ENCODE results near the gene REST. TPM values are rescaled to one million over a fixed set of nuclear protein-coding genes. Genes with fewer than 3 reads are reported as not detected.

The REST gene
- total and polyA plus RNA-seq, 9 of the 15 experiments (the other 6 are each of a cell fraction or from before 2014, with no cell fraction given) = 2.9 to 24.0 (median 19.2) TPM

DNA sequence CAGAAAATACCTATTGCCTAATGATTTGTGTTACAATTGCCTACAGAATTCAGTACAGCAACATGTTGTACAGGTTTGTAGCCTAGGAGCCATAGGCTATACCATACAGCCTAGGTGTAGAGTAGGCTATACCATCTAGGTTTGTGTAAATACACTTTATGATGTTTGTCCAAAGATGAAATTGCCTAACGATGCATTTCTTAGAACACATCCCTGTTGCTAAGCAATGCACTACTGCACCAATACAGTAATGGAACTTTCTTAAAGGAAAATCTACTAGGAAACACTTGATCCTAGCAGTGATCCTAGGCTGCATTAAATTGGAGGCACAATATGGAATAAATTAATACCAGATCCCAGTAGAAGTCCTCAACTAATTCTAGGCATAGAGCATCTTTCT lies 51.4 kb downstream of the REST start:
- no peaks in the 10 kb centered on the region; a peak in 1 of 5 replicates for H3K27me3 ChIP-seq (ENCODE audit: control insufficient read depth in 2 of 2, insufficient read depth in 2 of 2, low read length in 2 of 2)
- no TSS peak for BruUV-seq (replicated peaks)
- no peak for DNase-seq (ENCODE audit: extremely low read depth in 1 of 4, low spot score in 3 of 4)
- no peaks in the 10 kb centered on the region for H3K9me3 ChIP-seq (replicated peaks; ENCODE audit: control insufficient read depth, insufficient read depth, low read depth, low read length)
- H3K9me1 ChIP-seq (ENCODE audit: control insufficient read depth, insufficient read depth, low read length) = no peaks in the 10 kb centered on the region
- H3K9ac ChIP-seq (ENCODE audit: insufficient read depth in 1 of 2, low read depth in 2 of 2, low read length in 2 of 2) = no peak overlapping the region
- H2AFZ ChIP-seq (ENCODE audit: low read depth, low read length) = no peak overlapping the region
- H3K4me2 ChIP-seq (ENCODE audit: insufficient read depth, low read length) = no peak overlapping the region
- H3K27ac ChIP-seq (ENCODE audit: extremely low read depth, low read depth, low read length) = no peak overlapping the region
- H4K20me1 ChIP-seq (replicated peaks; ENCODE audit: control insufficient read depth, insufficient read depth, low read length) = no peaks in the 10 kb centered on the region
- 56% methylated on average over 1 of the region's 1 CpG for WGBS (ENCODE audit: insufficient coverage, low coverage, missing lambda C conversion rate)
- H3K4me1 ChIP-seq (replicated peaks in 1 of 2; ENCODE audit: control insufficient read depth in 2 of 2, insufficient read depth in 2 of 2, low read length in 2 of 2) = peaks cover 0 to 11% of the 10 kb centered on the region in 2 experiments; a peak in 2 of 5 replicates
- H3K36me3 ChIP-seq (ENCODE audit: control insufficient read depth, insufficient read depth, low read length) = peaks cover 16% of the 10 kb centered on the region; the same call in 2 of the 3 replicates
- TF ChIP-seq, protein P1, sequence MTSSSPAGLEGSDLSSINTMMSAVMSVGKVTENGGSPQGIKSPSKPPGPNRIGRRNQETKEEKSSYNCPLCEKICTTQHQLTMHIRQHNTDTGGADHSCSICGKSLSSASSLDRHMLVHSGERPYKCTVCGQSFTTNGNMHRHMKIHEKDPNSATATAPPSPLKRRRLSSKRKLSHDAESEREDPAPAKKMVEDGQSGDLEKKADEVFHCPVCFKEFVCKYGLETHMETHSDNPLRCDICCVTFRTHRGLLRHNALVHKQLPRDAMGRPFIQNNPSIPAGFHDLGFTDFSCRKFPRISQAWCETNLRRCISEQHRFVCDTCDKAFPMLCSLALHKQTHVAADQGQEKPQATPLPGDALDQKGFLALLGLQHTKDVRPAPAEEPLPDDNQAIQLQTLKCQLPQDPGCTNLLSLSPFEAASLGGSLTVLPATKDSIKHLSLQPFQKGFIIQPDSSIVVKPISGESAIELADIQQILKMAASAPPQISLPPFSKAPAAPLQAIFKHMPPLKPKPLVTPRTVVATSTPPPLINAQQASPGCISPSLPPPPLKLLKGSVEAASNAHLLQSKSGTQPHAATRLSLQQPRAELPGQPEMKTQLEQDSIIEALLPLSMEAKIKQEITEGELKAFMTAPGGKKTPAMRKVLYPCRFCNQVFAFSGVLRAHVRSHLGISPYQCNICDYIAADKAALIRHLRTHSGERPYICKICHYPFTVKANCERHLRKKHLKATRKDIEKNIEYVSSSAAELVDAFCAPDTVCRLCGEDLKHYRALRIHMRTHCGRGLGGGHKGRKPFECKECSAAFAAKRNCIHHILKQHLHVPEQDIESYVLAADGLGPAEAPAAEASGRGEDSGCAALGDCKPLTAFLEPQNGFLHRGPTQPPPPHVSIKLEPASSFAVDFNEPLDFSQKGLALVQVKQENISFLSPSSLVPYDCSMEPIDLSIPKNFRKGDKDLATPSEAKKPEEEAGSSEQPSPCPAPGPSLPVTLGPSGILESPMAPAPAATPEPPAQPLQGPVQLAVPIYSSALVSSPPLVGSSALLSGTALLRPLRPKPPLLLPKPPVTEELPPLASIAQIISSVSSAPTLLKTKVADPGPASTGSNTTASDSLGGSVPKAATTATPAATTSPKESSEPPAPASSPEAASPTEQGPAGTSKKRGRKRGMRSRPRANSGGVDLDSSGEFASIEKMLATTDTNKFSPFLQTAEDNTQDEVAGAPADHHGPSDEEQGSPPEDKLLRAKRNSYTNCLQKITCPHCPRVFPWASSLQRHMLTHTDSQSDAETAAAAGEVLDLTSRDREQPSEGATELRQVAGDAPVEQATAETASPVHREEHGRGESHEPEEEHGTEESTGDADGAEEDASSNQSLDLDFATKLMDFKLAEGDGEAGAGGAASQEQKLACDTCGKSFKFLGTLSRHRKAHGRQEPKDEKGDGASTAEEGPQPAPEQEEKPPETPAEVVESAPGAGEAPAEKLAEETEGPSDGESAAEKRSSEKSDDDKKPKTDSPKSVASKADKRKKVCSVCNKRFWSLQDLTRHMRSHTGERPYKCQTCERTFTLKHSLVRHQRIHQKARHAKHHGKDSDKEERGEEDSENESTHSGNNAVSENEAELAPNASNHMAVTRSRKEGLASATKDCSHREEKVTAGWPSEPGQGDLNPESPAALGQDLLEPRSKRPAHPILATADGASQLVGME (CRISPR knock-in tag; IDR thresholded peaks at IDR 0.05) = no peak
- TF ChIP-seq ZBTB2 (IDR thresholded peaks at IDR 0.05) (no peak), CREBBP (IDR thresholded peaks at IDR 0.05; ENCODE audit: low read depth, low read length) (no peak), POLR2B (IDR thresholded peaks at IDR 0.05; ENCODE audit: low read depth, partially characterized antibody) (no peak), ETS2 (tag; IDR thresholded peaks at IDR 0.05; ENCODE audit: borderline replicate concordance, poor library complexity, severe bottlenecking) (no peak), CEBPB (tag; IDR thresholded peaks at IDR 0.05) (no peak)
- TF ChIP-seq, protein P2, sequence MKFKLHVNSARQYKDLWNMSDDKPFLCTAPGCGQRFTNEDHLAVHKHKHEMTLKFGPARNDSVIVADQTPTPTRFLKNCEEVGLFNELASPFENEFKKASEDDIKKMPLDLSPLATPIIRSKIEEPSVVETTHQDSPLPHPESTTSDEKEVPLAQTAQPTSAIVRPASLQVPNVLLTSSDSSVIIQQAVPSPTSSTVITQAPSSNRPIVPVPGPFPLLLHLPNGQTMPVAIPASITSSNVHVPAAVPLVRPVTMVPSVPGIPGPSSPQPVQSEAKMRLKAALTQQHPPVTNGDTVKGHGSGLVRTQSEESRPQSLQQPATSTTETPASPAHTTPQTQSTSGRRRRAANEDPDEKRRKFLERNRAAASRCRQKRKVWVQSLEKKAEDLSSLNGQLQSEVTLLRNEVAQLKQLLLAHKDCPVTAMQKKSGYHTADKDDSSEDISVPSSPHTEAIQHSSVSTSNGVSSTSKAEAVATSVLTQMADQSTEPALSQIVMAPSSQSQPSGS (CRISPR knock-in tag; IDR thresholded peaks at IDR 0.05) = no peak
- FAIRE-seq = no peak
- intact Hi-C loops (cut with micrococcal nuclease) = loop anchor here (5.0 to 10.0 kb wide), 2 partner anchors 47 to 114 kb away; no protein-coding TSS in a partner anchor
- H3K4me3 ChIP-seq = no peak overlapping the region
- ChIA-PET CTCF (ENCODE audit: low intra/inter-chr PET ratio) (interaction anchor here (0.5 to 1.1 kb wide), 3 partner anchors 49 to 525 kb away, joined by 3 to 6 read pairs (median 4); no protein-coding TSS in a partner anchor), POLR2A (interaction anchor here (0.6 kb wide), 1 partner anchor 19 kb away, joined by 4 read pairs; the partner anchor contains the start of gene NOA1)
- in situ Hi-C loops (cut with MboI) = no loop called here
- ATAC-seq = no peak
- H3K79me2 ChIP-seq (ENCODE audit: control insufficient read depth, insufficient read depth, low read length) = no peaks in the 10 kb centered on the region

Measured in K562 (cell line).